A673 (cell line): ENCODE measurements around the gene IGF2.

Experiments
- EZH2 ChIP-seq: fragments of 200-600 bp; sonication (generic); IDR thresholded peaks from 2 replicates; pipeline ENCODE4 v1.6.1; 2017; ENCODE audit warnings: borderline replicate concordance, low read depth, mild to moderate bottlenecking, mixed read lengths, antibody characterized with exemption, low read length; ENCODE audit not compliant: poor library complexity, severe bottlenecking
- TF ChIP-seq, protein P1 (sequence below): fragments of 300-800, 200-600 bp; sonication (generic); conservative IDR thresholded peaks from 2 replicates; pipeline ENCODE4 v1.5.1; 2017; ENCODE audit warnings: low read depth, mild to moderate bottlenecking, antibody characterized with exemption, low read length, moderate library complexity, mixed read lengths

GRCh38 chr11:2096919-2097301 lies 42.3 kb downstream of the IGF2 start:
- TF ChIP-seq EZH2 = no peak
- TF ChIP-seq, protein P1, sequence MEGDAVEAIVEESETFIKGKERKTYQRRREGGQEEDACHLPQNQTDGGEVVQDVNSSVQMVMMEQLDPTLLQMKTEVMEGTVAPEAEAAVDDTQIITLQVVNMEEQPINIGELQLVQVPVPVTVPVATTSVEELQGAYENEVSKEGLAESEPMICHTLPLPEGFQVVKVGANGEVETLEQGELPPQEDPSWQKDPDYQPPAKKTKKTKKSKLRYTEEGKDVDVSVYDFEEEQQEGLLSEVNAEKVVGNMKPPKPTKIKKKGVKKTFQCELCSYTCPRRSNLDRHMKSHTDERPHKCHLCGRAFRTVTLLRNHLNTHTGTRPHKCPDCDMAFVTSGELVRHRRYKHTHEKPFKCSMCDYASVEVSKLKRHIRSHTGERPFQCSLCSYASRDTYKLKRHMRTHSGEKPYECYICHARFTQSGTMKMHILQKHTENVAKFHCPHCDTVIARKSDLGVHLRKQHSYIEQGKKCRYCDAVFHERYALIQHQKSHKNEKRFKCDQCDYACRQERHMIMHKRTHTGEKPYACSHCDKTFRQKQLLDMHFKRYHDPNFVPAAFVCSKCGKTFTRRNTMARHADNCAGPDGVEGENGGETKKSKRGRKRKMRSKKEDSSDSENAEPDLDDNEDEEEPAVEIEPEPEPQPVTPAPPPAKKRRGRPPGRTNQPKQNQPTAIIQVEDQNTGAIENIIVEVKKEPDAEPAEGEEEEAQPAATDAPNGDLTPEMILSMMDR = no peak
